Nephron (organoid): Measurements from ENCODE around the gene ACSF3.

Experiments
- H3K27ac Mint-ChIP-seq, 3 experiments: 2 replicates each; pipeline ENCODE4 v1.8.0; 2020; ENCODE audit warnings: mixed read lengths in 3 of 3, mild to moderate bottlenecking in 2 of 3, moderate library complexity in 1 of 3
- H3K27me3 Mint-ChIP-seq: 2 replicates; pipeline ENCODE4 v1.8.0; 2021; ENCODE audit warnings: low read depth, mild to moderate bottlenecking, moderate library complexity, mixed read lengths
- H3K36me3 Mint-ChIP-seq: 2 replicates; pipeline ENCODE4 v1.8.0; 2020; ENCODE audit warnings: low read depth, mixed read lengths
- H3K4me1 Mint-ChIP-seq: 2 replicates; pipeline ENCODE4 v1.8.0; 2020; ENCODE audit warnings: mixed read lengths
- H3K4me3 Mint-ChIP-seq, 3 experiments: 2 replicates each; pipeline ENCODE4 v1.8.0; 2020; ENCODE audit warnings: mild to moderate bottlenecking in 3 of 3, mixed read lengths in 3 of 3, moderate library complexity in 2 of 3
- H3K9me3 Mint-ChIP-seq: 2 replicates; pipeline ENCODE4 v1.8.0; 2020; ENCODE audit warnings: mixed read lengths
- CTCF ChIP-seq, 3 experiments: fragments of 200-600 bp; sonication (generic); IDR thresholded peaks; one replicate each; pipeline ENCODE4 v1.5.0; 2021; ENCODE audit warnings: antibody characterized with exemption in 3 of 3; ENCODE audit not compliant: unreplicated experiment in 3 of 3

ACSF3 gene

GRCh38 chr16:89105599-89106151 lies 12.0 kb downstream of the ACSF3 start:
- no peak for TF ChIP-seq CTCF (IDR thresholded peaks at IDR 0.05; ENCODE audit: unreplicated experiment in 3 of 3)
- Mint-ChIP-seq H3K36me3 (peaks cover 32% of the 10 kb centered on the region), H3K9me3 (no peaks in the 10 kb centered on the region)

GRCh38 chr16:89106533-89107202 lies 13.0 kb downstream of the ACSF3 start:
- Mint-ChIP-seq H3K4me3 (no peak overlapping the region), H3K36me3 (peaks cover 32% of the 10 kb centered on the region), H3K9me3 (no peaks in the 10 kb centered on the region)

More at GRCh38 chr16:89105599-89106151, 12.0 kb downstream of the ACSF3 start:
- no peaks in the 10 kb centered on the region for H3K27me3 Mint-ChIP-seq
- H3K27ac Mint-ChIP-seq, result no peak overlapping the region
- H3K4me3 Mint-ChIP-seq, result no peak overlapping the region
- H3K4me1 Mint-ChIP-seq, result no peaks in the 10 kb centered on the region

GRCh38 chr16:89107203-89107582 lies 13.5 kb downstream of the ACSF3 start:
- Mint-ChIP-seq H3K9me3 (no peaks in the 10 kb centered on the region), H3K4me3 (no peak overlapping the region), H3K4me1 (no peaks in the 10 kb centered on the region), H3K36me3 (peaks cover 32% of the 10 kb centered on the region), H3K27me3 (no peaks in the 10 kb centered on the region), H3K27ac (no peak overlapping the region)
- TF ChIP-seq CTCF (IDR thresholded peaks at IDR 0.05; ENCODE audit: unreplicated experiment in 3 of 3), result no peak

More at GRCh38 chr16:89106533-89107202, 13.0 kb downstream of the ACSF3 start:
- TF ChIP-seq CTCF (IDR thresholded peaks at IDR 0.05; ENCODE audit: unreplicated experiment in 3 of 3), result no peak
- no peaks in the 10 kb centered on the region for H3K27me3 Mint-ChIP-seq
- no peak overlapping the region for H3K27ac Mint-ChIP-seq
- no peaks in the 10 kb centered on the region for H3K4me1 Mint-ChIP-seq

GRCh38 chr16:89108416-89108815 lies 14.8 kb downstream of the ACSF3 start:
- Mint-ChIP-seq H3K9me3 (no peaks in the 10 kb centered on the region), H3K27ac (no peak overlapping the region), H3K4me1 (no peaks in the 10 kb centered on the region), H3K4me3 (no peak overlapping the region), H3K36me3 (peaks cover 25% of the 10 kb centered on the region), H3K27me3 (no peaks in the 10 kb centered on the region)
- no peak for TF ChIP-seq CTCF (IDR thresholded peaks at IDR 0.05; ENCODE audit: unreplicated experiment in 3 of 3)

GRCh38 chr16:89110641-89111040 lies 17.0 kb downstream of the ACSF3 start:
- no peak for TF ChIP-seq CTCF (IDR thresholded peaks at IDR 0.05; ENCODE audit: unreplicated experiment in 3 of 3)
- Mint-ChIP-seq H3K4me1 (no peaks in the 10 kb centered on the region), H3K27me3 (no peaks in the 10 kb centered on the region), H3K27ac (no peak overlapping the region), H3K36me3 (peaks cover 29% of the 10 kb centered on the region), H3K4me3 (no peak overlapping the region), H3K9me3 (no peaks in the 10 kb centered on the region)

GRCh38 chr16:89111263-89111662 lies 17.6 kb downstream of the ACSF3 start:
- no peaks in the 10 kb centered on the region for H3K9me3 Mint-ChIP-seq
- H3K36me3 Mint-ChIP-seq, result peaks cover 35% of the 10 kb centered on the region
- H3K4me3 Mint-ChIP-seq, result no peak overlapping the region
- no peaks in the 10 kb centered on the region for H3K4me1 Mint-ChIP-seq
- no peak for TF ChIP-seq CTCF (IDR thresholded peaks at IDR 0.05; ENCODE audit: unreplicated experiment in 3 of 3)
- H3K27me3 Mint-ChIP-seq, result no peaks in the 10 kb centered on the region
- no peak overlapping the region for H3K27ac Mint-ChIP-seq
